ENCODE measurements around the gene RAB27A. TPM values are rescaled to one million over a fixed set of nuclear protein-coding genes. Genes with fewer than 3 reads are reported as not detected.
A peak's percentile ranks its signal among the peaks of the same experiment; 100 is the strongest.

RAB27A gene
- total RNA-seq, 6 experiments from 2014 or later, result 15.9 to 41.4 (median 21.0) TPM

DNA sequence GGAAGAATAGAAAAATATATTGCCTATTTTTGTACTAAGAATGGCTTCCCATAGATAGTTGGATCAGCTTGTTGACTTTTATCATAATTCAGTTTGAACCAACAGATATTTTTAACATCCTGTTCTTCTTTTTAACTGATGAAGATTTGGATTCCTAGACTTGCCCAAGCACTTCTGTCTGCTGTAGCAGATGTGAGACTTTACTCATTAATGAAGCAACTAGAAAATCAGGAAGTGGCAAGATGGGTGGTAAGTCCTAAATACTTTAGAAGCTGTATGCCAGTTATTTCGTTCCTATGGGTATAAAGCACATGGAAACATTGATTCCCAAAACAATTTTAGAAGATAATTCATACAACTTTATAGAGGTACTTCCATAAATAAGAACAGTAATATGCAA, 37.8 kb upstream of the RAB27A start:
- Histone ChIP-seq H3K9me3 (no peaks in the 10 kb centered on the region), H3K36me3 (peaks cover 0 to 4% (median 1%) of the 10 kb centered on the region in 4 donors), H3K4me1 (no peaks in the 10 kb centered on the region), H3K27ac (no peak overlapping the region), H3K4me3 (no peak overlapping the region), H3K27me3 (no peaks in the 10 kb centered on the region)
- intact Hi-C loops (cut with DNase I), result no loop called here
- DNase-seq (no peak), ATAC-seq (no peak)
- 67% methylated on average over 1 of the region's 1 CpG for WGBS (ENCODE audit: insufficient coverage, low coverage, low lambda C conversion rate, missing lambda C conversion rate)
- TF ChIP-seq, protein P1, sequence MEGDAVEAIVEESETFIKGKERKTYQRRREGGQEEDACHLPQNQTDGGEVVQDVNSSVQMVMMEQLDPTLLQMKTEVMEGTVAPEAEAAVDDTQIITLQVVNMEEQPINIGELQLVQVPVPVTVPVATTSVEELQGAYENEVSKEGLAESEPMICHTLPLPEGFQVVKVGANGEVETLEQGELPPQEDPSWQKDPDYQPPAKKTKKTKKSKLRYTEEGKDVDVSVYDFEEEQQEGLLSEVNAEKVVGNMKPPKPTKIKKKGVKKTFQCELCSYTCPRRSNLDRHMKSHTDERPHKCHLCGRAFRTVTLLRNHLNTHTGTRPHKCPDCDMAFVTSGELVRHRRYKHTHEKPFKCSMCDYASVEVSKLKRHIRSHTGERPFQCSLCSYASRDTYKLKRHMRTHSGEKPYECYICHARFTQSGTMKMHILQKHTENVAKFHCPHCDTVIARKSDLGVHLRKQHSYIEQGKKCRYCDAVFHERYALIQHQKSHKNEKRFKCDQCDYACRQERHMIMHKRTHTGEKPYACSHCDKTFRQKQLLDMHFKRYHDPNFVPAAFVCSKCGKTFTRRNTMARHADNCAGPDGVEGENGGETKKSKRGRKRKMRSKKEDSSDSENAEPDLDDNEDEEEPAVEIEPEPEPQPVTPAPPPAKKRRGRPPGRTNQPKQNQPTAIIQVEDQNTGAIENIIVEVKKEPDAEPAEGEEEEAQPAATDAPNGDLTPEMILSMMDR (IDR thresholded peaks at IDR 0.05), result no peak
- TF ChIP-seq POLR2A (IDR thresholded peaks at IDR 0.05), result no peak

DNA sequence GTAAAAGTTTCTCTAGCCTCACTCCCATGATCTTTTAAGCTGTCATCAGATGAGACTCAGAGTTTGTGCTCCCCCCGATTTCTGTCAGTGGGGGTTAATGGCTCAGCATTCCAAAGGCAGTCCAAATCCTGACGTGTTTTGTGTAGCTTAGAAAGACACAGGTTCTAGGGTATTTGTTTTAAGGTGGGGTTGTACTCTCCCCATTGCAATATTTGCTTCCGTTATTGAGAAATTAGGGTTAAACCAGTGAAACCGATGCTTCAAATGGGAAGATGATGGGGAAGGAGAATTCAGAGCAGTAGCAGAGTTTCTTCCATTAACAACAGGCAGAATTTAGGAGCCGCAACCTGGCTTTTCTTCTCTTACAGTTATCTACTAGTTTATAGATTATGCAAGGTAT, 32.9 kb upstream of the RAB27A start:
- peak in 2 of 4 donors; percentile 20 to 44 for ATAC-seq
- DNase-seq, result no peak
- Histone ChIP-seq H3K36me3 (no peaks in the 10 kb centered on the region), H3K4me1 (peaks cover 0 to 12% (median 0%) of the 10 kb centered on the region in 4 donors), H3K27me3 (no peaks in the 10 kb centered on the region), H3K9me3 (no peaks in the 10 kb centered on the region), H3K27ac (no peak overlapping the region), H3K4me3 (no peak overlapping the region)
- no peak for TF ChIP-seq POLR2A (IDR thresholded peaks at IDR 0.05)
- TF ChIP-seq, protein P1 (IDR thresholded peaks at IDR 0.05), result no peak
- 45% methylated on average over 5 of the region's 5 CpGs for WGBS (ENCODE audit: insufficient coverage, low coverage, low lambda C conversion rate, missing lambda C conversion rate)
- intact Hi-C loops (cut with DNase I), result no loop called here

DNA sequence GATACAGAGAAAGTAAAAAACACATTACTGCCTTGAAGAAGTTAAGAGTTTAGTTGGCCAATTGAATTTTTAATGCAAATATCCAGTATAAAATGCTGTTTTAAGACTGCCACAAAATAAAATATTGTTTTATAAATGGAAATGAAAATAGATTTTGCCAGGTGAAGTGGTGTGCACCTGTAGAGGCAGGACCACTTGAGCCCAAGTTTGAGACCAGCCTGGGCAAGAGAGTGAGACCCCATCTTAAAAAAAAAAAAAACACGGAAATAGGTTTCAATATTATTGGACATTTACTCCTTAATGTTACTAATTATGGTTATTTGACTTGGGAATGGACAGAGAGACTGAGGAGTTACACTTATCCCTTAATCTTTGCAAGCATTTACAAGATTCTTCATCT, 31.4 kb upstream of the RAB27A start:
- H3K27ac ChIP-seq, result no peak overlapping the region
- no peaks in the 10 kb centered on the region for H3K36me3 ChIP-seq
- peaks cover 0 to 13% (median 0%) of the 10 kb centered on the region in 4 donors for H3K4me1 ChIP-seq
- WGBS (ENCODE audit: insufficient coverage, low coverage, low lambda C conversion rate, missing lambda C conversion rate), result 80% methylated on average over 1 of the region's 1 CpG
- H3K4me3 ChIP-seq, result no peak overlapping the region
- no peaks in the 10 kb centered on the region for H3K9me3 ChIP-seq
- H3K27me3 ChIP-seq, result no peaks in the 10 kb centered on the region
- no peak for ATAC-seq
- no peak for DNase-seq
- TF ChIP-seq POLR2A (IDR thresholded peaks at IDR 0.05), result no peak
- TF ChIP-seq, protein P1 (IDR thresholded peaks at IDR 0.05), result no peak
- intact Hi-C loops (cut with DNase I), result no loop called here

DNA sequence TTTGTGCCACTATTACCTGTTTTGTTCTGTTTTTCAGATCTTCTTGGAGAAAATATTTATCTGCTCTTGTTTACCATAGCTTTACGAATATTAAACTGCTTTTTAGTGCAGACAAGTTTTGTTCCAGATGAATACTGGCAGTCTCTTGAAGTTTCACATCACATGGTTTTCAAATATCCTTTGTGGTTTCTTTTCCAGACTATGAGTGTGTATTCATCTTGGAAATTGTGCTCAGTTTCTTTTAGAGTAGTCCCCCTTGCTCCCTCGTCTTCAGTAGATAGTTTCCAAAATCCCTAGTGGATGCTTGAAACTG, 30.6 kb upstream of the RAB27A start:
- no peak for DNase-seq
- TF ChIP-seq, protein P1 (IDR thresholded peaks at IDR 0.05), result no peak
- no peak for TF ChIP-seq POLR2A (IDR thresholded peaks at IDR 0.05)
- no peak overlapping the region for H3K27ac ChIP-seq
- H3K4me1 ChIP-seq, result peaks cover 0 to 13% (median 0%) of the 10 kb centered on the region in 4 donors
- no peaks in the 10 kb centered on the region for H3K9me3 ChIP-seq
- ATAC-seq, result no peak
- H3K4me3 ChIP-seq, result no peak overlapping the region
- no peaks in the 10 kb centered on the region for H3K27me3 ChIP-seq
- no peaks in the 10 kb centered on the region for H3K36me3 ChIP-seq
- whole genome bisulfite sequencing (ENCODE audit: insufficient coverage, low coverage, low lambda C conversion rate, missing lambda C conversion rate), result 29% methylated on average over 2 of the region's 2 CpGs
- intact Hi-C loops (cut with DNase I), result no loop called here
